ENCODE data around the gene VSTM2L. TPM values are rescaled to one million over a fixed set of nuclear protein-coding genes. Genes with fewer than 3 reads are reported as not detected.

VSTM2L gene
- total and polyA plus RNA-seq, 2 of the 13 experiments (the other 11 are each of a cell fraction or from before 2014, with no cell fraction given) = not detected

GRCh38 chr20:37984018-37984785 lies 81.3 kb downstream of the VSTM2L start (continued):
- TF ChIP-seq ZNF512B (CRISPR knock-in tag; IDR thresholded peaks at IDR 0.05; ENCODE audit: borderline replicate concordance) (no peak), DR1 (CRISPR knock-in tag; IDR thresholded peaks at IDR 0.05) (no peak), ADNP (CRISPR knock-in tag; IDR thresholded peaks at IDR 0.05) (no peak), ZNF879 (CRISPR knock-in tag; IDR thresholded peaks at IDR 0.05) (no peak), KLF13 (CRISPR knock-in tag; IDR thresholded peaks at IDR 0.05) (peak; percentile 3; the same call in 1 of the 2 replicates), TRIM24 (CRISPR knock-in tag; IDR thresholded peaks at IDR 0.05) (no peak), YY1 (IDR thresholded peaks at IDR 0.05; ENCODE audit: insufficient read depth, insufficient replicate concordance, low read depth, low read length) (peak; percentile 54), GLI4 (CRISPR knock-in tag; IDR thresholded peaks at IDR 0.05; ENCODE audit: borderline replicate concordance) (no peak), ARHGAP35 (CRISPR knock-in tag; IDR thresholded peaks at IDR 0.05; ENCODE audit: borderline replicate concordance) (no peak; the same call in 1 of the 2 replicates), CREM (IDR thresholded peaks at IDR 0.05) (no peak), CREM (CRISPR knock-in tag; IDR thresholded peaks at IDR 0.05) (no peak), ZNF124 (CRISPR knock-in tag; IDR thresholded peaks at IDR 0.05) (no peak; the same call in 1 of the 2 replicates), BHLHE40 (IDR thresholded peaks at IDR 0.05; ENCODE audit: low read length) (peak; percentile 80), THAP8 (CRISPR knock-in tag; IDR thresholded peaks at IDR 0.05; ENCODE audit: borderline replicate concordance) (no peak), ZBTB10 (CRISPR knock-in tag; IDR thresholded peaks at IDR 0.05; ENCODE audit: borderline replicate concordance) (peak; percentile 89; the same call in 1 of the 2 replicates), ZBTB4 (CRISPR knock-in tag; IDR thresholded peaks at IDR 0.05; ENCODE audit: borderline replicate concordance) (peak; percentile 92; the same call in 1 of the 2 replicates), RFX5 (IDR thresholded peaks at IDR 0.05; ENCODE audit: low read depth, low read length) (0 out of 2 replicates have a peak, but pooled peaks have one; percentile 31)

Data from HepG2 (cell line).